HG02943 (cell line): ENCODE data around the gene EPN2.

Experiments used
- ATAC-seq: cut with Tn5 transposase; IDR thresholded peaks from one replicate; pipeline ENCODE4 v1.9.1; 2021; ENCODE audit warnings: mild to moderate bottlenecking, low read depth, moderate library complexity; ENCODE audit not compliant: unreplicated experiment

EPN2 gene

DNA sequence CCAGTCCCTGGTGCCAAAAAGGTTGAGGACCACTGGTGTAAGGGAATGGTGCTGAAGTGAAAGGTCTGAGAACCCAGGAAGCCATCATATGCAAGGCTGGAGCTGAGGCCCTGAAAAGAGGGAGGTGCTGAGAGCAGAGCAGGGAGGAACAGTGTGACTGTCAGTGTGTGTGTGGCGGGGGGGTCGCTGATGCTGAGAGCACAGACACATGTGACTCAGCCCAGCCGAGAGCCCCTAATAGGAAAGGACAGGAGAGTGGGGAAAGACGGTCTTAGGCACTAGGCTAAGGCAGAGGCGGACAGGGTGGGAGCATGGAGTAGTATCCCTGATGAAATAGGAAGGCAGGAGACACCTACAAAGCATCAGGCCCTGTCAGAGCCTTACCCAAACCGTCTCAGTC lies 124.2 kb downstream of the EPN2 start:
- no peak for ATAC-seq

DNA sequence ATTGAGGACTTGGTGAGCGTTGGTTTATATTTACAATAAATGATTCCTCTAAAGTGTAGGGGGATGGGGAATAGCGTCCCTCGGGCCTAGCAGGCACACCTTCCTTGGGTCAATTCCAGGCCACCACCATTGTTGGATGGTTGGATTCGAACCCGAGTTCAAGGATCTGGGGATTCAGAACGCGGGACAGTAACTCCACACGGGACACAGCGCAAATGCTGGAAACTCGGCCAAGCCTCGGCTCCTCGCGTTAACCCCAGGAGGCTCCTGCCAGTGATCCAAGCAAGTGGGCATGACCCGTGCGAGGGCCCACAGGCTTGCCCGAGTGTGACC lies 124.7 kb downstream of the EPN2 start:
- no peak for ATAC-seq

DNA sequence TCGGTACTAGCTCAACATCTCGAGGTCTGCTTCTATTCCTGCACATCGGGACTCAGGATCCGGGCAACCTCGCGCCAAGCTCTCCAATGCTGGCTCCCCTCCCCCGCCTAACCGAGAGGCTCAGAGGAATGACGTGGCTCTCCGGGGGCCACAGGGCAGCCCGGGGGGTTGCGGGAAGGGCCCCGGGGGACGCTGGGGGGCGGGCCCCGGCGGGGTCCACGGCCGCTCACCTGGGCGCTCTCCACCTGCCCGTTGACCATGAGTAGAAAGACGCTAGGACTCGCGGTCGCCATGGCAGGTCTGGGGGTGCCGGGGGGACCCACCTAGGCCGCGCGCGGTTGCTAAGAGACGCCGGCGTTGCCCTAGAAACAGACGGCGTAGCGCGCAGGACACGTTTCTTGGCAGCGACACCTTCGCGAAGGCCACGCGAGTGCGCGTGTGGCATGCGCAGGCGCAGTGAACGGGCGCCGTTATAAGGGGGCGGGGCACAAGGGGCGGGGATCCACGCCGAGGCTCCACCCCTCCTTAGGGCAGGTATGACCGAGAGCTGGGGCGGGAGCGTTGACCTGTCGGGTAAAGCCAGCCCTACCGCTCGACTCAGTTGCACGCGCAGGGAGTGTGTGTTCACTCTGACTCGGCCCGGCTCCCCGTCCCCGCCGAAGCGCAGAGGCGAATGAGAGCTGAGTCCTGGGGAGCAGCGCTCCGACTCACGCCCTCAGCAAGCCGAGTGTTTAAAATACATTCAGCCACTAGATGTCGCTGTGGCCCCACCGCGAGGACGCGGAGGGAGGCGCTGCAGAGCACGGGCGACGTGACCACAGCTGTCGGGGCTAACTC lies 125.3 kb downstream of the EPN2 start, which contains the start of gene B9D1:
TSS of gene B9D1 (minus strand) at position 447 of the 837 bp plus-strand sequence. CDS start at position 293, 154 bp downstream.
- peak; percentile 77 for ATAC-seq

DNA sequence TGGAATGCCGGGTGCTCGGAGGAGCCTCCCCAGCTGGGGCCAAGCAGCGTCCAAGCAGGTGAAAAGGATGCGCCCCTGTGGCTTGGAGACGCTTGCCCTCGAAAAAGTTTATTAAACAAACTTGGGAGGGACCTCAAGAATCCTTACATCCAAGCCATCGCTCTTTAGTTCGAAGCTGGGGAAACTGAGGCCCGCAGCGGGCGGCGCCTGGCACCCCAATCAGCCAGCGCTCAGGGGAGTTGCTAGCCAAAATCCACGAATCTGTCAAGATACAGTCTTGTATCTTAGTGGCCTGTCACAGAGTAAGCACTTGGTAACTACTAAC lies 125.9 kb downstream of the EPN2 start:
- ATAC-seq: no peak

DNA sequence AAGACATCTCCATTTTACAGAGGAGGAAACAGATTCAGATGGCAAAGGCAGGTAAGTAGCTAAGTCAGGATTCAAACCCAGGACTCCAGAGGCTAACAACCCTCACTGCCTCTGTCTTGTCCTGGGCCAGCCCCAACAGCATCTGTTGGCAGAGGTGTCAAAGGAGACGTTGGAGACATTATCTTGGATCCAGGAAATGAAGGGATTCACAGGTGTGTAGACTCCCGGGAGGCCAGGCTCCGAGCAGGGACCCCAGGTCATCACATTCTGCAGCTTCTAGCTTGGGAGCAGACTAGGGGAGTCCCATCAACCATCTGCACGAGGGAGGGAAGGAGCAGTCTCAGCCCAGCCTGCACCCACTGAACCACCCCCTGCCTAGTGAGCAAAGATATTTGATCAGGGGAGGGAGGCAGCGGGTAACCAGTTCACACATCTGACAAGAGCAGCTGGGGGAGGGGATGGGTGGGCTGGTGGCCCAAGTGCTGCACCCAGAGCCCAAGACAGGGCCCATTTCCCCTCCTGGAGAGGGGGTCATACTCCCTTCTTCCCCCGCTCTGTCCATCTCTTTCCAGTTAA lies 126.4 kb downstream of the EPN2 start:
- ATAC-seq: no peak

DNA sequence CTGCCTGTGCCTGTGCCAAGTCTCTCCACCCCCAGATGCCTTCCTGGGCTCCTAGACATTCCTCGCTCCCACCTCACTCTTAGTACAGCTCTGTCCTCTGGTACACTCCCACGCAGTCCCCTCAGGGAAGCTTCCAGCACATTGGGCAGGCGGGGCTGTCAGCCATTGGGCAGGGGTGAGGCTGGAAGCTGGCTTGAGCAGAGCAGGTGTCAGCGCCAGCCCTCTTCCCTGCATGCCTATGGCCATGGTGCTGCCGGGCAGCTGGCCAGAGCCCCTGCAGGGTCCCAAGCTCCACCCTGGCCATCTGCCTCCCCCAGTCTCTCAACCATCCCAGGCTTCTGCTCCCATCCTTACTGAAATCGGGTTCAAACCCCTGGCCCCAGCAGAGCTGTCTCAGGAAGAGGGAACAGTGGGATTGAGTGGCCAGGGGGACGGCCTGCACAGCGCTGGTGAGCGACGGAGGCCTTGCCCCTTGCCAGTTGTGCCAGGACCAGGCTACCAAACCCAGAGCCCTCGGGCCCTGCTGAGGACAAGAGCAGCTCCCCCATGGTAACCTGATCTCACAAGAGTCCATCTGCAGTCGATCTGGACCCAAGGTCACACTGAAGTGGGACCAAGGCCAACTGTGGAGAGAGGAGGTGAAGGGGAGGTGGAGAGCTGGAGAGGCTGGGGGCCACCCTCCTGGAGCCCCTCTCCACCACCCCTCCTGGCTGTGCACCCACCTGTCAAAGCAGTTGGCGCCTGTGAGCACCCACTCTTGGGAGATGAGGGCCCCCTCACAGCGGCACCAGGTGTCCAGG lies 127.7 kb downstream of the EPN2 start:
- no peak for ATAC-seq

DNA sequence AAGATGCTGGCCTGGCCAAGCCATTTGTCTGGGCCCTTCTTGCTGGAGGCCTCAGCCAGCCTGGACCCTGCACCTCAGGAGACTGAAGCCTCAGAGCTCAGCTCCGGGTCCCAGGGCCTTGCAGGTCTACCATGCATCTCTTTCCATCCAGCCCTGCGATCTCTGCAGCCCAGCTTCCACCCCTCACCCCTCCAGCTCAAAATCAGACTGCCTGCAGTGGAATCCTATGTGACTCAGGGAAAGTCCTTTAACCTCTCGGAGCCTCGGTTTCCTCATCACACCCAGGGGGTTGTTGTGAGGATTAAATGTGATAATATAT lies 128.3 kb downstream of the EPN2 start:
- no peak for ATAC-seq

DNA sequence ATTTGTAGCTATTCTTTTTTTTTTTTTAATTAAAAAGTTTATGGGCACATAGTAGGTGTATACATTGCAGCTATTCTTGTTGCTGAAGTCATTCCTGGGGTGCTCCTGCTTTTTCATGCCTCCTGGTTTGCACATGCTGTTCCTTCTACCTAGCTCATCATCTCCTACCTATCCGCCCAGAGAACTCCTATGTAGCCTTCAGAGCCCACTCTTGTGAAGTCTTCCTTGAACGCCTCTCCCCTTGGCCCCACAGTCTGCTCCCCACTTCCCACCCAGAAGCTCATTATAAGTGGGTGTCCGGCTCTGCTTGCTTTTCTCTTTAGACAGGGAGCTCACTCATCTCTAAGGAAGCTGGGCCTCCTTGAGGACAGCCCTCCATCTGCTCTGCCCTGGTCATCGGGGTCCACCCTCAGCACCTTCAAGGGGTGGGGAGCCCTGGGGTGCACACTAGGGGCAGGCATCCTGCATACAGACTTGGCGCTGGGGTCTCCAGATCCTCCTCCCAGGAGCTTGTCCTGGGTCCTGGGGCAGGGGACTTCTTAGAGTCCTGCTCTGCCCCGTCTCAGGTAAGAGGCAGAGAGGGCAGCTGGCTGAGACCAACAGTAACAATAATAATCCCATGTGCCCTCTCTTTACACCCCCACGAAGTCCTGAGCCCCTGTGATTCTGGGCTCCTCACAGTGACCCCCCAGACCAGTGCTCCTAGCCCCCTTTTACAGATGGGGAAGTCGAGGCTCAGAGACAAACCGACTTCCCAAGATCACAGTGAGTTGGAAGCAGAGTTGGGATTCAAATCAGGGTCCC lies 128.9 kb downstream of the EPN2 start:
- no peak for ATAC-seq

DNA sequence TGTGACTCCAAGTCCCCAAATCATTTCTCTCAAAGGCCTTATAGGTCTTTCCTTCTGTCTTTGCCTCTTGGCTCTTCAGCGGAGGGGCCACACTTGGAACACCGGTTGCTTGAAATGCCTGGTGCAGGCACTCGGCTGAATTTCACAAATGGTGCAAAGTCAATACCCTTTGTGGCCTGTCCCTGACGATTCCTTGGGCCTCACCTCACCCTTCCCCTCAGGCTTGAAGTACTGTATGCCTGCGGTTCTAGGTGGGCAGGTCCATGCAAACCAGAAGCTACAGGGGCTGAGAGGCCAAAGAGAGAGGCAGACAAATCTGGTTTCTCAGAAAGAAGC lies 129.4 kb downstream of the EPN2 start:
- ATAC-seq: no peak

DNA sequence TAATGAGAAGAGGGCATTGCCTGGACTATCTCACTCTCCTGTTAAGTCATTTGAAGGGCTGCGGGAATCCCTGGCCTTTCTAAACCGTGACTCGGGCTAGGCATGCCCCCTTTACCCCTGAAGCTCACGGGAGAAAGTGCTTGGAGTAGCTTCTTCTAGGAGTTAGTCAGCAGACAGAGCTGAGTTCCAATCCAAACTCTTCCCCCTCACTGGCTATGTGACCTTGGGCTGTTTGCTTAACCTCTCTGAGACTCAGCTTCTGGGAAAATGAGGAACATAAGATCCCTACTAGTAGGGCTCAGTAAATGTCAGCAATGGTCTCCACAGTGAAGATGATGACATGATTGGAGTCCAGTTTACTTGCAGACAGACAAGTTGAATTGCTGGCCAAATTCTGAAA lies 131.1 kb downstream of the EPN2 start:
- no peak for ATAC-seq

DNA sequence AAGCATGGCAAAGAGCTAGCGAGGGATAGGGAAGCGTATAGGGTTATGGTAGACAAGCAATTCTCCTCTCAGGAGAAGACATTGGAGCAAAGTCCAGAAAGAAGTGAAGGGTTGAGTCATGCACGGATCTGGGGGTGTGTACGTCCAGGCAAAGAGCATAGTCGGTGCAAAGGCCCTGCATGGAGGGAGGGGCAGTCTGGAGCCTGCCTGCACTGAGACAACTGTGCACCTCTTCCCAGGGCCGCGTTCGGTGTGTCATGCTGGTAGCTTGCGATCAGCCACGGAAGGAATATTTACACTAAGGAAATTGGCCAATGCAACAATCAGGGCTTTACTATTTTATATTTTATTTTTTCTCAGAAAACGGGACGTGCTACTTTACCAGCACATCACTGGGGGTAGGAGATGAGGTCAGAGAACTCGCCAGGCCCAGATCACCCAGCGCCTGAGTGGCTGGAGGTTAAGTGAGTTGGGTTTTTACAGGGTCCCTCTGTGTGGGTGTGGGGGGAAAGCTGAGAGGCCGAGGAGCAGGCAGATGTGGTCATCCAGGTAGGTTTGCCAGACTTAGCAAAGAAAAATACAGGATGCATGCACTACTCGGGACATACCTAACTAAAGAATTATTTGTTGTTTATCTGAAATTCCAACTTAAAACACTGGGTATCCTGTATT lies 132.1 kb downstream of the EPN2 start:
- ATAC-seq: no peak

DNA sequence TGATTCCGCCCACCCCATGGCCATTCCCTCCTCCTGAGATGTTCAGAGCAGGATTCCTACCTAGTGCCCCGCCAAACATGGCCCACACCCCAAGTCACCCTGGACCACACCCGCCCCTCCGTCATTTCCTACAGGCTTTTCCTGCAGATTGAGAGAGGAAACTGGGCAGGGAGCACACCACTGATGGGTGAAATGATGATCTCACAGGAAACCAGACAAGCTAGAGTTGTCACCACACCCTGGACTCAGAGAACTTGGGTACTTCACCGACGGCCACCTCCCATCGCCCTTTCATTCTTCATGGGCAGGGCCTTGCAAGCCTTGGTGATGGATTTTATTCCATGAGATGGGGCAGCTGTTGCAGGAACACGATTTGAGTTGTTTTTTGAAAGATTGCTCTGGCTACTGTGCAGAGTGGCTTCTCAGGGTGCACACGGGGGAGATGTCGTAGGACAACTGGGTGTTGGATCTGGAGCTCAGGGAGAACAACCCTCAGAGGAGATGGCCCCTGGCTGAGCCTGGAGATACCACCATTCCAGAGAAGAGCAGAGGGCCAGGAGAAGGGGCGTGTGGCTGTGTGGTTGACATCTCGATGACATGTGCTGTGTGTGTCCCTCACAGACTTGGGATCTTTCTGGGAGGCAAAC lies 132.8 kb downstream of the EPN2 start:
- no peak for ATAC-seq

DNA sequence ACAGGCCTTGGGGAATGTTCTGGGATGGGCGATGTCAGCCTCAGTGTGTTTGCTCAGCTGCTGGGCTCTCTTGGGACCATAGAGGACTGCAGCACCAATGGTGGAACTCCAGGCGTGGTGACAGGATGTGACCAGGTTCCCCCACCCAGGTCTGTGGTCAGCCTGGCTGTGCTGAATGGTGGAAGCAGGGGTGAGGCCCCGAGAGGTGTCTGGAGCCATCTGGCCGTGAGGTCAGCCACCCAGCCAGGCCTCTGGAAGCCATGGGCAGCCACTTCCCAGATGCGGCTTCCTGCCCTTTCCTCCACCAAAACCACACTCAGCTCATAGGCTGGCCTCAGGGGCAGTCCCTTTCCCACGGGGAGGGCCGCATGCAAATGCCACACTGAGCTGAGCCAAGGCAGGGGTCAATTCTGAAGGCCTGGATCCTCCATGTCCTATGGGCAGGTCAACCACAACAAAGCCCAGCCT lies 133.4 kb downstream of the EPN2 start:
- ATAC-seq: no peak

DNA sequence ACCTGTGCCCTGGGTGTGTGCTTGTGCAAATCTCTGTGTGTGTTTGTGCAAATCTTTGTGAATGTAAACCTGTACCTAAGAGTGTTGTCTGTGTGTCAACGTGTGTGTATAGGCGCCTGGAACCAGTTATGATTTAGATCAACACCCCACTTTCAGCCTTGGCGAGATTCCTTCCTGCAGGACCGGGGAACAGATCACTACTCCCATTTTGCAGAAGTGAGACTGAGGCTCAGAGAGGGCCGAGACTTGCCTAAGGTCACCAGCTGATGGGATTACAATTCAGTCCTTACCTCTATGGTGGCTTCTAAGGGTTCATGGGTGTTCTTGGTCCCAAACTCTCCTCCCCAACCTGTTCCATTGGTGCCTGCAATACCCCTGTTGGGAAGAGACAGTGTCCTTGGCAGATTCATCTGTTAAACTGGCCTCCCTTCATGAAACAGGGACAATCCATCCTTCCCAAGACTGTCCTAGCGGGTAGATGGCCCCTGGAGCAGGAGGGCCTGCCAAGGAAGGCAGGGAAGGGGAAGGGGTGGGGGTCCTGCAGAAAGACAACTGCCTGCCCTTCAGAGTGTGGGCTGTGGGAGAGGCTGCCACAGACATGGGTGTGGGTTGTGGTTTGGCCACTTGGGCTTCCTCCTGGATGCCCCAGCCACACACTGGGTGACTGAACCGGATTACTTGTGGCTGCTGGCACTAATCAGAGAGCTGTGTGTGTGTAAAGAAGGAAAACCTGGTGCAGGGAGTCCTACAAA lies 134.3 kb downstream of the EPN2 start:
- no peak for ATAC-seq

DNA sequence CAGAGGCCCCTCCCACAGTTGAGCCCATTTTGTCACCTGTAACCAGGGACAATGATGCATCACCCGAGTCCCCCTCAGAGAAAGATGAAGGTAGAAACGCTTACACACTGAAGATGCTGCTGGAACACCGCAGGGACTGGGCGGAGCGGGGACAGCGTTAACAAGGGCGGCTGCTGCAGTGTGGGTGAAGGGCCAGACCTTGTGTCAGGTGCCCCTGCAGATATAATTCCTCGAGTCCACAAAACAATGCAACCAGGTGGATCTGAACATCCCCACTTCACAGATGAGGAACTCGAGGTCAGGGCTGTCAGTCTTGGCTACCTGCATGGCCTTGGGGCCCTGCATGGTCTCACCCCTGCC lies 134.8 kb downstream of the EPN2 start:
- no peak for ATAC-seq

DNA sequence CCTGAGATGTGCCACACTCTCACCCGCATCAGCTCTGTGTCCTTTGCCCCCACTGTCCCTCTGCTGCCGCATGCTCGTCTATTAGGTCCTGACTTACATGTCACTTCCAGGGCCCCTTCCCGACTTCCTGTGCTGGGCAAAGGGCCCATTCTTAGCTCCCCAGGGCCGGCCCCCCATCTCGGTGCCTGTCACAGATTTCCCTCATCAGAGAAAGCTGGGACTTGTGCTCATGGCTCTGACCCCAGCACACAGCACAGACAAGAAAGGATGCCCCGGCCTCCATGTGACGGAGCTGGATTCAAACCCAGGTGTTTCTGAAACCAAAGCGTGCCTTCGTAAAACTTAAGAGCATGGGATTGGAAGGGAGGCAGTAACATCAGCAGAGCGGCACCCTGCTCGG lies 135.3 kb downstream of the EPN2 start:
- no peak for ATAC-seq

DNA sequence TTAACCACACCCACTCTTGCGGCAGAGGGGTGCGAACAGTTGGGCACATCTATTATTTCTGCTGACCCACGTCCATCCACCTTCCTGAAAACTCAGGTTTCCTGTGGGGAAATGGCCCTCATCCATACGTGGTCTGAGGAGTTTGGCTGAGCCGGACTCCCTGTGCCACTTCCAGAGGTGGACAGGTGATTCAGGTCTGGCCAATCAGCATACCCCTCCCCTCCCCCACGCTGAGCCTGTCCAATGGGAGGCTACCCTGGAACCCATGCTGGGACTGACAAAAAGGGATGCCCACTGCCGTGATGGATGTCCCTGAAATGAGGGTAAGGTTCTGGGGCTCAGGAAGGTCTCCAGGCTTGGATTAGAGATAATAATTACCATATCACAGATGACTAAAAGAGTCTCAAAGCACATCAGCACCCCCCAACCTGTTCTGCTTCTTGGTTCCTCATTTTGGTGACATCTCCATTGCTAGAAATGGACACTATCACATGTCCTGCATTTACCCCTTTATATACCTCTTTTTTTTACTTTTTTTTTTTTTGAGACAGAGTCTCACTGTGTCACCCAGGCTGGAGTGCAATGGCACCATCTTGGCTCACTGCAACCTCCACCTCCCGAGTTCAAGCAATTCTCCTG lies 135.8 kb downstream of the EPN2 start:
- ATAC-seq: no peak

DNA sequence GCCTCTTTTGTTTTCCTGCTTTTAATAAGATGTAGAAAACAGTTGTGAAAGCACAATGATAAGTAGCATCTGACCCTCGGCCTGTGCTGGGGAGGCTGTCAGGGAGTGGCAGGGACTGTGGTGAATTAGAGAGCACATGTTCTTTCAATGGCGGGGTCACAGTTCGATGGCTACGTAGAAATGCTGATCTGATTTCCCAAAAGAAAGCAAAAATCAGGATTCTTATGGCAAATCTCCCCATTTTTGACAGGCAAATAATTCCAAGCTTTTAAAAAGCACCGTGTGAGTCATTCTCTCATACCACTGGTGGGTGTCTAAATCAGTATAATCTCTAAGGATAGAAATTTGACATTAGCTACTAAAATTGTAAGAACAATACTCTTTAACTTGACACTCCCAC lies 137.0 kb downstream of the EPN2 start:
- no peak for ATAC-seq

DNA sequence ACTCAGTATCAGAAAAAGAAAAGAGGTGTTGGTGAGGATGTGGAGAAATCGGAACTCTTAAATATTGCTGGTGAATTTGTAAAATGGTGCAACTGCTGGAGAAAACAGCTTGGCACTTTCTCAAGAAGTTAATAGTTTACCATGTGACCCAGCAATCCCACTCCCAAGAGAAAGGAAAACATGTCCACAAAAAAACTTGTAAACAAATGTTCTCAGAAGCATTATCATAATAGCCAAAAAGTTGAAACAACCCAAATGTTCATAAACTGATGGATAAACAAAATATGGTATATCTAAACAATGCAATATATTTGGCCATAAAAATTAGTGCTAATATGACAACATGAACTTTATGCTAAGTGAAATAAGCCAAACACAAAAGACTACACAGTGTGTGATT lies 138.6 kb downstream of the EPN2 start:
- no peak for ATAC-seq
